ENCODE measurements around the gene UHRF2. TPM values are rescaled to one million over a fixed set of nuclear protein-coding genes. Genes with fewer than 3 reads are reported as not detected.
"Not testable (repeated sequence)": the region's sequence is repeated elsewhere in the genome, so short reads cannot be mapped to it uniquely, and the experiment has no call there.

Gene UHRF2
- total RNA-seq, 1 donor from 2014 or later, result 31.9 TPM

- Histone ChIP-seq H3K36me3 (ENCODE audit: control insufficient read depth, insufficient read depth, low read length) (no peaks in the 10 kb centered on the region), H3K27me3 (ENCODE audit: control insufficient read depth, insufficient read depth, low read length) (no peaks in the 10 kb centered on the region), H3K4me3 (ENCODE audit: low read depth, low read length) (no peak overlapping the region)
- no peak for DNase-seq (ENCODE audit: low read depth)
- TF ChIP-seq, protein P1, sequence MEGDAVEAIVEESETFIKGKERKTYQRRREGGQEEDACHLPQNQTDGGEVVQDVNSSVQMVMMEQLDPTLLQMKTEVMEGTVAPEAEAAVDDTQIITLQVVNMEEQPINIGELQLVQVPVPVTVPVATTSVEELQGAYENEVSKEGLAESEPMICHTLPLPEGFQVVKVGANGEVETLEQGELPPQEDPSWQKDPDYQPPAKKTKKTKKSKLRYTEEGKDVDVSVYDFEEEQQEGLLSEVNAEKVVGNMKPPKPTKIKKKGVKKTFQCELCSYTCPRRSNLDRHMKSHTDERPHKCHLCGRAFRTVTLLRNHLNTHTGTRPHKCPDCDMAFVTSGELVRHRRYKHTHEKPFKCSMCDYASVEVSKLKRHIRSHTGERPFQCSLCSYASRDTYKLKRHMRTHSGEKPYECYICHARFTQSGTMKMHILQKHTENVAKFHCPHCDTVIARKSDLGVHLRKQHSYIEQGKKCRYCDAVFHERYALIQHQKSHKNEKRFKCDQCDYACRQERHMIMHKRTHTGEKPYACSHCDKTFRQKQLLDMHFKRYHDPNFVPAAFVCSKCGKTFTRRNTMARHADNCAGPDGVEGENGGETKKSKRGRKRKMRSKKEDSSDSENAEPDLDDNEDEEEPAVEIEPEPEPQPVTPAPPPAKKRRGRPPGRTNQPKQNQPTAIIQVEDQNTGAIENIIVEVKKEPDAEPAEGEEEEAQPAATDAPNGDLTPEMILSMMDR (IDR thresholded peaks at IDR 0.05; ENCODE audit: insufficient read depth, low read length, poor library complexity, severe bottlenecking), result no peak
These were observed 122.6 kb downstream of the UHRF2 start for GRCh38 chr9:6535594-6535993.

DNA sequence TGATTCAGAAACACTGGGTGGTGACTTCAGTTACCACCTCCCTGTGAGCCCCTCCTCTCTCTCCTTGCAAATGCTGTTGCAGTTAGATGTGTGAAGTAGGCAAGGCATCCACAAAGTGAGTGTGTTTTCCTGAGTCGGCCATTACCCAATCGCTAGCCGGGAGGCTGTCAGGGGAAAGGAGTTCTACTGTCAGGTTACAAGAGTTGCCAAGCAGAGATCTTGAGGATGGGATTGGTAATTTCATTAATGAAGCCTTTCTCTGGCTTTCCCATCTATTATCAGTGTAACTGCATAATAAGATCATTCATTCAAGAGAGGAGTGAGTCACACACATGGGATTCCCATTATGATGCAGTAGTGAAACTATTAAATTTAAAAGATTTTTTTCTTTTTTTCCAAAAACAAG, 125.7 kb downstream of the UHRF2 start:
- no peaks in the 10 kb centered on the region for H3K36me3 ChIP-seq (ENCODE audit: control insufficient read depth, insufficient read depth, low read length)
- no peak overlapping the region for H3K4me3 ChIP-seq (ENCODE audit: low read depth, low read length)
- no peak for DNase-seq (ENCODE audit: low read depth)
- no peaks in the 10 kb centered on the region for H3K27me3 ChIP-seq (ENCODE audit: control insufficient read depth, insufficient read depth, low read length)
- TF ChIP-seq, protein P1 (IDR thresholded peaks at IDR 0.05; ENCODE audit: insufficient read depth, low read length, poor library complexity, severe bottlenecking), result no peak

GRCh38 chr9:6542617-6543016, 129.6 kb downstream of the UHRF2 start:
- DNase-seq (ENCODE audit: low read depth); H3K27me3 ChIP-seq (ENCODE audit: control insufficient read depth, insufficient read depth, low read length); H3K4me3 ChIP-seq (ENCODE audit: low read depth, low read length); H3K36me3 ChIP-seq (ENCODE audit: control insufficient read depth, insufficient read depth, low read length): not testable (repeated sequence)

DNA sequence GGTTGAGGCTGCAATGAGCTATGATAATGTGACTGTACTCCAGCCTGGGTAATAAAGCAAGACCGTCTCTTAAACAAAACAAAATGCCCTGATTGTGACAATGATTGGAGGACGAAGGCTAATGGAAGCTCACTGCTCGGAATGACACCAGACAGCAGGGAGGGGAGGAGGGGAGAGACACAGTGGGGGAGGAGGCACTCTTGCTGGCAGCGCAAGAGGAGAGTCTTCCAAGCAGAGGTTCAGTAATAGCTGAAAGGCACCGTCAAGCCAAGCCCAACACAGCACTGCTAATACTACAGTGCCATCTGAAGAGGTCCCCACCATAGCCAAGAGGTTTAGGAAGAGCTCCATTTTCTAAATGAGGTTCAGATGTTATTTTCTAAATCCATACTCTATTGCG, 130.2 kb downstream of the UHRF2 start:
- no peak for DNase-seq (ENCODE audit: low read depth)
- no peak overlapping the region for H3K4me3 ChIP-seq (ENCODE audit: low read depth, low read length)
- no peaks in the 10 kb centered on the region for H3K36me3 ChIP-seq (ENCODE audit: control insufficient read depth, insufficient read depth, low read length)
- H3K27me3 ChIP-seq (ENCODE audit: control insufficient read depth, insufficient read depth, low read length), result no peaks in the 10 kb centered on the region
- TF ChIP-seq, protein P1 (IDR thresholded peaks at IDR 0.05; ENCODE audit: insufficient read depth, low read length, poor library complexity, severe bottlenecking), result no peak

DNA sequence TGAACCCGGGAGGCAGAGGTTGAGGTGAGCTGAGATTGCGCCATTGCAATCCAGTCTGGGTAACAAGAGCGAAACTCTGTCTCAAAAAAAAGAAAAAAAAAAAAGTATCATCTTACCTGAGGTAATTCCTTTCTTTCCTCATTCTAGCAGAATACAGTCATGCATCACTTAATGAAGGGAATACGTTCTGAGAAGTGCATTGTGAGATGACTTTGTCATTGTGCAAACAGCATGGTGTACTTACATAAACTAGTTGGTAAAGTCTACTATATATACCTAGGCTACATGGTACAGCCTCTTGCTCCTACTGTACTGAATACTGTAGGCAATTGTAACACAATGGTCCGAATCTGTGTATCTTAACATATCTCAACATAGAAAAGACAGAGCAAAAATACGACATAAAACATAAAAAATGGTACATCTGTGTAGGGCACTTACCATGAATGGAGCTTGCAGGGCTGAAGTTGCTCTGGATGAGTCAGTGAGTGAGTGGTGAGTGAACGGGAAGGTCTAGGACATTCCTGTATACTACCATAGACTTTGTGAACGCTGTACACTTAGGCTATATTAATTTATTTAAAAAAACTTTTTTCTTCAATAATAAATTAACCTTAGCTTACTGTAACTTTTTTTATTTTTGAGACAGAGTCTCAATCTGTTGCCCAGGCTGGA, 132.2 kb downstream of the UHRF2 start:
- Histone ChIP-seq H3K36me3 (ENCODE audit: control insufficient read depth, insufficient read depth, low read length) (peaks cover 1% of the 10 kb centered on the region), H3K4me3 (ENCODE audit: low read depth, low read length) (no peak overlapping the region), H3K27me3 (ENCODE audit: control insufficient read depth, insufficient read depth, low read length) (no peaks in the 10 kb centered on the region)
- TF ChIP-seq, protein P1 (IDR thresholded peaks at IDR 0.05; ENCODE audit: insufficient read depth, low read length, poor library complexity, severe bottlenecking), result no peak
- DNase-seq (ENCODE audit: low read depth), result peak; percentile 37

DNA sequence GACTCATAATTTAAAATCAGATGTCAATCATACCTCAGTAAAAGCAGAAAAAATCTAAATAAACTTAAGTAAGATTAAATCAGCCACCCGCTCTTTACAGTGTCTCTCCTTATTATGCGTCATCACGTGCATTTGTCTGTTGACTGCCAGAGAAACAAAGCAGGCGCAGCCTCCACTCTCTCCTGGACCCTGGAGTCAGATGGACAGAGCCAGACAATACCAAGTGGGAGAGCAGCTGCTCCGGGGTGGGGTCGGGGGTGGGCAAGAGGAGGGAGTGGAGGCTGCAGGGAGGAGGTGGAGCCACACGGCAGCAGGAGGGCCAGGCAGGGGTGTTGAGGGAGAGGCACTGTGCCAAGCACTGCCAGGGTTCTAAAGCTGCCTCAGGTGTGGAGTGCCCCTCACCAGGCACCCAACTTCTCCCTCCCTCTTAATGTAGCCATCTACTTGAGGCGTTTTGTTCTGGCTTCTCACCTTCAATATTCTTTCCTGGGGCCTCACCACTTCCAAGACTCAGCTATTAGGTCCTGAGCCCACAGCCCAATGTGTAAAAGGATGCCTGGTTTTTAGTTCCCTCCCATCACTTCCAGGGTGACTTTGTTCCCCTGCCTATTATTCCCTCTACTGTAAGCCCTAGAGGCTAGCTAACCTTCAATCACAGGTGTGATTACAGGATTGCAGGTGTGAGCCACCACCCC, 136.3 kb downstream of the UHRF2 start:
- no peak for DNase-seq (ENCODE audit: low read depth)
- Histone ChIP-seq H3K4me3 (ENCODE audit: low read depth, low read length) (no peak overlapping the region), H3K36me3 (ENCODE audit: control insufficient read depth, insufficient read depth, low read length) (peaks cover 1% of the 10 kb centered on the region), H3K27me3 (ENCODE audit: control insufficient read depth, insufficient read depth, low read length) (no peaks in the 10 kb centered on the region)
- TF ChIP-seq, protein P1 (IDR thresholded peaks at IDR 0.05; ENCODE audit: insufficient read depth, low read length, poor library complexity, severe bottlenecking), result no peak

Data from kidney epithelial cell (primary cell).